HG03066 (cell line): Measurements from ENCODE around the gene CYP2J2.
"Not testable (repeated sequence)": the region's sequence is repeated elsewhere in the genome, so short reads cannot be mapped to it uniquely, and the experiment has no call there.

Source experiments
- ATAC-seq: cut with Tn5 transposase; IDR thresholded peaks from one replicate; pipeline ENCODE4 v1.9.1; 2021; ENCODE audit warnings: low read depth; ENCODE audit not compliant: unreplicated experiment

CYP2J2 gene

DNA sequence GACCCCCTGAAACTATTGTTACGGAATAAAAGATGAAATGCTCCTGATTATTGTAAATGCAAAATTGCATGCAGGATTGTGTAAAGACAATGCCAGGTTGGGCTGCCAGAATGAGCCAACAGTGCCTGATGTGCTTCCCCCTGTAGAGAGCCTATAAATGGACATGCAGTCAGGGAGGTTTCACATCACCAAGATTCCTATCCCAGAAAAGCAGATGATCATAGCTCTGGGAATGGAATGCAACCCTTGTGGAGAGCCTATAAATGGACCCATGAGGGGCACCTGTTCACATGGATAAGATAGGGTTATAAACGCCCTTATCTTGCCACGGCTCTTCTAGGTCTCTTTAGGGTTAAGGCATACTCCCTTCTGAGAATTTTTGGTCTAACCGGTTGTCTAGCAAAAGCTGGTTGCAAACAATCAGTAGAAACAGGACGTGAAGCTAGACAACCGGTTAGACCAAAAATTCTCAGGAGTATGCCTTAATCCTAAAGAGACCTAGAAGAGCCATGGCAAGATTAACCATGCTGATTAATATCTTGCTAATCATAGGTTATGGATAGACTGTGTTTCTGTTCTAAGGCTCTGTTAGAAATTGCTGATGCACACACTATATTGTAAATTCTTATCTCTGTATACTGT is 5.2 kb downstream of the CYP2J2 start:
- ATAC-seq: not testable (repeated sequence)

DNA sequence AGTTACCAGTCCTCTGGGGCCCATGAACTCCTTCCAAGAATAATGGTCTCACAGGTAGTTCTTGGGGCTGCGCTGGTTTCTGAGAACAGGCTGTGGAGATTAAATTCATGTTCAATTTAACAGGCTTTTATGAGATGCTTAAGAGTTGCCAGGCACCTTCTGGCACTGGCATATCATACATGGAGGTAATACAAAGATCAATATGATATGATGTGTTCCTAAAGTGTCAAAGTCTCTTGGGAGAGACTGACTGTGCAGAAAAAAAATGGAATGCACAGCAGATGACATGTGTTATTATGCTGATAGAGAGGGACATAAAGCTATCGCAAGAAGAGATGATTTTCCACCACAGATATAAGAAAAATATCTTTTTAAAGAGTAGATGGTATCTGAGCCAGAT is 6.8 kb downstream of the CYP2J2 start:
- ATAC-seq: no peak

DNA sequence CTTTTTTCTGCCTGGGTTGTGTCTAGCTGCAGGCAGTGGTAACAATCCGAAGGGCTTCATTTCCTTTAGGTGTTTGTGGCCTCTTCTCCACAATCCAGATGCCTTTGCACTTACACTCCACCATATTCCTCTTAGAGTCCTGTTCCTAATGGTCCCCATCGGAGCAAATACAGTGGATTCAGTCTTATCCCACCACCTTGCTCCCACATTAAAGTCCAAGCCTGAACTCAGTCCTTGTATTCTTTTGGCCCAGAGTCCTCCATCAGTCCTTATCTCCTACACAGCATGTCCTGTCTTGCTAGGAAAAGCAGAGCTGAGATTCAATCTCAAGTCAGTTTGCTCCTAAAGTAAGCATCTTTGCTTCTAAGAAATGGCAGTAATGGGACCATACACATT is 8.8 kb downstream of the CYP2J2 start:
- ATAC-seq: no peak

DNA sequence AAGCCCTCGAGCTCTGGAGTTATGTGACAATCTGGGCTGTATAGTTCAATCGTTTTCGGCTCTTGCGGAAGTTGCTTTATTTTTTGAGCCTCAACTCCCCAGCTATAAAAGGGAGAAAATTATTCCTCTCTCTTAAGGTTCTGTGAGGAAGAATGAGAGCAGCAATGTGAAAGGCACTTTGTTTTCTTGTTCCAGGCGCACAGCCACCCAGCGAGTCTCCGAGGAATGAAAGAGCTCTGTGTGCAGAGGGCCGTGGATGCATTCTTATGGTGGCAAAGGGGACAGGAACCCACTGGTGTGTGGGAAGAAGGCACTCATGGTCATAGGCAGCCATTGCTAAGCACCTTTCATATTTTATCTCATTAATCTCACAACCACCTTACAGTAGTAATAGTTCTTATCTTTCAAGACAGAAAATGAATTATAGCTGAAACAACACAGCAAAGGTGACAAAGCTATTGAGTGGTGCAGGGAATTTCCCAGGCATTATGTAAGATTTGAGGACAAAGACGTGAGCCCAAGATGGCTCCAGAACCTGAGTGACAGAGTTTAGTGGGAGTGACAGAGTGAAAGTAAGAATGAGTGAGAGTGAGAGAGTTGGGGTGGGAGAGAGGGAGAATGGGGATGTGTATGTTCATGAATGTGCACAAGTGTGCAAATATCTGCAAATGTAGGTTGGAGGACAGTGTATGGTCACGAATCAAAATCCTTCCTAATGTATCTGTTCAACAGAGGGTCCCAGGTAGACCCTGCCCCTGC is 9.4 kb downstream of the CYP2J2 start:
- ATAC-seq: no peak

DNA sequence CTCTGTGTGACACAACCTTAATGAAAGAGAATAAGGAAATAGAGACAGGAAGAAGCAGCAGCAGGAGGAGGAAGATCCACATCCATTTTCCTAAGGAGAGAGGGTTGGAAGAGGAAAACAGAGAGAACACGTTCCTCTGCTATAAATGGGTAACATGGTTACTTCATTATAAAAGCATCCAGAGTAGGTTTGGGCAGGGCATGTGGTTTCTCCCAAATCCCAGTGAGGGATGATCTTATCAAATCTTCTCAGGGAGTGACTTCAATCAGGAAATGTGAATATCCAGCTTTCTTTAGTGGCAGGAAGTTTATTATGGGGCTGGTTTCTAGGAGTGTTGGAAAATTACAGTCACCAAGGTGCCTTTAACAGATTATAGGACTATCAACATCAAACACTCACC is 11.1 kb downstream of the CYP2J2 start:
- ATAC-seq: no peak

DNA sequence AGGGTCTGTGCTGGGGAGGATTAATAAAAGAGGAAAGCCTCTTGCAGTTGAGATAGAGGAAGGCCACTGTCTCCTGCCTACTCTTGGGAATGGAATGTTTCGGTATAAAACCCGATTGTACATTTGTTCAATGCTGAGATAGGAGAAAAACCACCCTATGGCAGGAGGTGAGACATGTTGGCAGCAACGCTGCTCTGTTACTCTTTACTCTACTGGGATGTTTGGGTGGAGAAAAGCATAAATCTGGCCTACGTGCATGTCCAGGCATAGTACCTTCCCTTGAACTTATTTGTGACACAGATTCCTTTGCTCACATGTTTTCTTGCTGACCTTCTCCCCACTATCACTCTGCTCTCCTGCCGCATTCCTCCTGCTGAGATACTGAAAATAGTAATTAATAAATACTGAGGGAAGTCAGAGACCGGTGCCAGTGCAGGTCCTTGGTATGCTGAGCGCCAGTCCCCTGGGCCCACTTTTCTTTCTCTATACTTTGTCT is 11.7 kb downstream of the CYP2J2 start:
- not testable (repeated sequence) for ATAC-seq

DNA sequence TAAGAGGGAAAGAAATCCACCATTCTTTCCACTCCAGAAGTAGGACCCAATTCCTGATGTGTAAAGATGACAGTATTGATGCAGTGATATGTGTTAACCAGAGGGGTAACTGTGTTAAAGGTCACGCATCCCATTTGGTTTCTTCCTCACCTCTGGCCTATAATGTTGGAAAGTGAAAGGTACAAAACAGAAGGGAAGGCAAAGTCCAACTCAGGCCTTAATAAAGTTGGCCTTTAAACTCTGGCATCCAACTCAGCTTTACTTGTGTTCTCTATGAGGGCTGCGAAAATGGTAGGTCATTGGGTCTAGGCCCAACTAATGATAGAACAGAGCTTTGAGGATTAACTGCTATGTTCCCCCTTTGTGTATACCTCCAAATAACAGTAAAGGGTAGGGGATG is 17.9 kb downstream of the CYP2J2 start:
- ATAC-seq: no peak

DNA sequence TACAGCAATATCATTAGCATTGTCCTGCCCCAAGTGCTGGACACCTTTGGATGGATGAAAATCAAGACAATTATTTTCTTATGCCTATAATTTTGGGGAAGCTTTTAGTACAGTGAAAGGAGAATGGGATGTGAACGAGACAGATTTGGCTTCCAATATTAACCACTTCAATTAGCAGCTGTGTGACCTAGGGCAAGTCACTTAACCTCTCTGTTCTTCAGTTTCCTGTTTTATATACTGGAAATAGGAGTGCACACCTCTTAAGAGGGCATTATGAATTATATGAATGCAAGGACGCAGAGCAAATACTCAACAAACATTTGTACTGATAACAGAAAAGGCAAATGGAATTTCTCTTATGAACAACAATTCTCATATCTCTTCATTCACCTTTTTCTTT is 18.5 kb downstream of the CYP2J2 start:
- no peak for ATAC-seq

DNA sequence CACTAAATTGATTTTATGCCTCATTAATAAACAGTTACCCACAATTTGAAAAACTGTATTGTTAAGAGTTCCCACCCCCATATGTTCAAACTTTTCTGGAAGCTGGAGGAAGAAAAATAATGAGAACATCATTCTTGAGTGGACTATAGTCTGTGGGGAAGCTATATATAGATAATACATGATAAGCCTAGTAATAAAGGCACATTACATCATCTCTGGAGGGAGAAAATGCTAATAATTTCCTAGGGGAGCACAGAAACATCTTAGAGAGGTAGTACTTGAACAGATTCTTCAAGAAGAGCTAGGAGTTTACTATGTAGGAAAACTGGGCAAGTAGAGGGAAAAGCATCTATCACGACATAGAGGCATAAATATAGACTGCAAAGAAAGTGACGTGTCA is 19.6 kb downstream of the CYP2J2 start:
- ATAC-seq: no peak

DNA sequence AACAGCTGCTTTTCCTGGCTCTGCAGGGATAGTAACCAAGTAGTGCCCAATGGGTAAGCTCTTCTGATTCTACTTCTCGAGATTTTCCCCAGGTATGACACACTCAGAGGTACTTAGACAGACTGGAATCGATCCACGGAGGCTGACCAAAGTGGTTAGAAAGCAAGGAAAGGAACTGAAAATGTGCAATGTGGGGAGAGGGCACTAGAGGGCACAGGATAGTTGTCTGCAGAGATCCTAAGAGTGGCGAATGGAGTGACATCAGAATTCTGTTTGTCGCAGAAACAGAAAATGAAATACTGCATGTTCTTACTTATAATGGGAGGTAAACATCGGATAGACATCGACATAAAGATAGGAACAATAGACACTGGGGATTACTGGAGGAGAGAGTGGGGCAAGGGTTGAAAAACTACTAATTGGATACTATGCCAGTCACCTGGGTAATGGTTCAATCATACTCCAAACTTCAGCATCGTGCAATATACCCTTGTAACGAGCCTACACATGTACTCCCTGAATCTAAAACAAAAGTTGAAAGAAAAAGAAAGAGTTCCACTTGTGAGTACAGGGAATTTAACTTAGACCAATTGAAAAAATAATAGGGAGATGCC is 23.3 kb downstream of the CYP2J2 start:
- no peak for ATAC-seq

DNA sequence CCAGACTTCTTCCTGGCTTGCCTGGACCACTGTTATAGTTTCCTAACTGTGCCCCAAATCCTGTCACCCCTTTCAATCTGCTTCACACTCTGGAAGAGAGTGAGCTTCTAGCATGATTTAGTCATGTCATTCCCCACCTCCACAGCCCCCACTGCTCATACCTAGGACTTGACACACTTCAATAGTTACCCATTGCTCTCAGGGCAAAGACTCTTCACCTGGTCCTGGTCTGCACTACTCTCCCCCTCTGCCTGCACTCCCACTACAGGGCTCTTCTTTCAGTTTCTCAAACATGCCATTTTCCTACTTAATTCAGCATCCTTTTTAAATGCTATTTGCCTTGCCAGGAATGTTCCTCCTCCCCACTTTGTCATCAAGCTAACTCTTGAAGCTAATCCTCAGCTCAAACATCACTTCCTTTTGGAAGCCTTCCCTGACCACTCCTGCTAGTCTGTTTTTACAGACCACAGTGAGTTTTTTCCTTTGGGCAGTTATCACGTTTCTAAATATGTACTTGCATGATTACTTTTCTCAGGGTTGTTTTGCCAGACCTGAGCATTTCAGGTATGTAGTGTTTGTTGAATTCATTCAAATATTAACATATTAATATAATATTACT is 24.7 kb downstream of the CYP2J2 start:
- no peak for ATAC-seq

DNA sequence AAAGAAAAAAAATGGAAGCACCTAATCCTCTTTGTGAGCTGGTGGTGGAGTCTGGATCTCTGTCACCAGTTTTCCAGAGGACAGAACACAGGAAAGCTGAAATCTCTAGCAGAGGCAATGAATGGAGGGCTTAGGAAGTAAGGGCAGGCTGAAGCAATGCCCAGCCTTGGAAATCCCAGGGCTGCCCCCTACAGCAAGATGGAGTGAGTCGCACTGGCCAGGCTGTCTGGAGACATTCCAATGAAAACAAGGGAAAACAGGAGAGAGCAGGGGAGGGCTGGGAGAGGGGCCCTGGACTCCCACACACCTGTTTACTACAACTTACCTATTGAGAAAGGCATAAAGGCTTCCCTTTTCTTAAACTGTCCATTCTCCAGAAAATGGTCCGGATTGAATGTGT is 25.9 kb downstream of the CYP2J2 start:
- no peak for ATAC-seq

DNA sequence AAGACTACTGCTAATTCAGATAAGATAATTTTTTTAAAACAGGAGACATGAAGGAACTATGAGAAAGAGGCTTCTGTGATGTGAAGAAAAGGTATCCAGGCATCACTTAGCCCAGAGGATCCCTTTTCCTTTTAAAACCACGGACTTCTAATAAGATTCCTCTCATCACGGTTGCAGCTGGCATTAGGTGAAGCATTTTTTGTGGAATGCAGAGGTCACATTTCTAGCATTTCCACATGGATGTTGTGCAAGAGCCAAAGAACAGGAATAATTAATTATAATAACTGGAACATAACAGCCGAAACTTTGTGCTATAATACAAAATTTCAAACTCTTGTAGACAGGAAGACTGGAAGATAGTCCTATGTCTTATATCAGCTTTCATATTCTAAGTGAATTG is 27.6 kb downstream of the CYP2J2 start:
- ATAC-seq: no peak

DNA sequence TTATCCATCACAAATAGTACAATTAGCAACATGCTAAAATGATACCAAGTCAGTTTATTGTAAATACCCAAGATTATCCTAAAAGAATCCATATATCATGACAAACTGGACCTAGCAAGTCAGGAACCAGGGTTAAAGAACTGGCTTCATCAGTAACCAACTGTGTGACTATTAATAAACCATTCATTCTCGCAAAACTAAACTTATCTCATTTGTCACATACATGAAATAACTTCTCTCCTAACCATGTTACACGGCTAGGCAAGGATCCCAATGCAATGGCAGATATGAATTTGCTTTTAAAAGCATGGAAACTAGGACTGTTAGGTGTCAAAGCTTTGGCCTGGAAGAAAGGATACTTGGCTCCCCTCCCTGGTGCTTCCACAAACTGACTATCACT is 29.4 kb downstream of the CYP2J2 start:
- ATAC-seq: no peak

DNA sequence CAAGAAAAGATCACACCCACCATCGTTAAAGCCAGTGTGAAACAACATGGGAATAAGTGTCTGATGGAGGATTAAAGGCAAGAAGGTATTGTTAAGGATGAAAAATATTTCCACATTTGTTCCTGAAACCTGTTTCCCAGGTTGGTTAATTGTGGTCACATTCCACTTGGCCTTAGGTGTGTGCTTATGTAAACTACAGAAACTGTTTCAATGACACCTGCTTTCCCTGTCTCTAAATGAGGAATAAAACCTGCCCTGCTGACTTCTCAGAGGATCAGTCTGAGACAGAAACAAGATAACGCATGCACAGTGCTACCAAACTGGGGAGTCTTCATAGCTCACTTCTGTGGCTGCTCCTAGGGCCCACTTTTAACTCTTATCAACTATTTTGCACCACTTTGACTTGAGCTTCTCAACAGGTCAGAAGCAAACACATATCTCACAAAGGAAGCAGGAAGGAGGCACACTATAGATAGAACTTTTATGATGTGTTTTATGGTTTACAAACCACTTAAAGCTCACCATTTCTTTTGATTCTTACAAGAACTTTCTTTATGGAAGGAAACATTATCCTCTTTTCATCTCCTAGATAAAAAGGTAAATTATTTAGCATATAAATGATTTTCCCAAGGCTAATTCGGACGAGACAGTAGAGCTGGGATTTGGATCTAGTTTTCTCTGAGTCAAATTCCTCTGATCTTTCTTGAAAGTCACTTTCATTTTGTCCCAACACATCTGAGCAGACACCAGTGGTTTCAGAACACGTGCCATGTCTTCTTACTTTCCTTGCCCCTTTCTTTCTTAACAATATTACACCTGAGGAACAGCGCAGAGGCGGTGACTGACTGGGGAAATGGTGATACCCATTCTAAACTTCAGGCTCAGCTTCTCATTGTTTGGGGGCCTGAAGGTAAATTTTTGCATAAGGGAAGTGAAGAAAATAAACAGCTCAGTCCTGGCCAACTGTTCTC is 33.4 kb downstream of the CYP2J2 start:
- no peak for ATAC-seq

DNA sequence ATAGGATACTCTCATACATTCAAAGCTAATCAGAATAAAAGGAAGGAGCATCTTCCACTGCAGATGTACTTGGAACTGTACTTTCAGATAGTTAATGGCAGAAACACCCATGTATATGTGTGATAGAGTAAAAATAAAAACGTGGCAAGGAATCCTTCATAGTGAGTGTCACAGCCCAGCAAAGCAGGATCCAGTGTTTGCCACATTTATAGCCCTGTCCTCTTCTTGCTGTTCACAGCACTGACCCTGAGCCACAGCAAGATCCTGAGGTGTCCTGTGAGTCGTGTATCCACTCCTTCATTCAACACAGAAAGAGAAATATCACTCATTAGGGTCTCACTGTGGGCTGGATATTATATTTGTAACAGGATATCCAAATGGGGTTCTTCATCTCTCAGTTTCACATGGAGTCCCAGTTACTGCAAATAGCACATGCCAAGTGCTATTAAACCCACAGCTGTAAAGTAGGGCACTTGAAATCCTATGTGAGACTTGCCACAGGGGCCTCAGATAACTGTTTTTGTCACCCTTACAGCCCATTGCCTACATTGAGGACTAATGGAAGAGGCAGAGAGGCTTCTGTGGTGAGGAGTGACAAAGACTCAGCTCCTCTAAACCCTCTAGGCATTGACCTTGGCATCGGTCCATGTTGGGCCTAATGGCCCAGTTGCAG is 41.3 kb downstream of the CYP2J2 start:
- ATAC-seq: no peak

DNA sequence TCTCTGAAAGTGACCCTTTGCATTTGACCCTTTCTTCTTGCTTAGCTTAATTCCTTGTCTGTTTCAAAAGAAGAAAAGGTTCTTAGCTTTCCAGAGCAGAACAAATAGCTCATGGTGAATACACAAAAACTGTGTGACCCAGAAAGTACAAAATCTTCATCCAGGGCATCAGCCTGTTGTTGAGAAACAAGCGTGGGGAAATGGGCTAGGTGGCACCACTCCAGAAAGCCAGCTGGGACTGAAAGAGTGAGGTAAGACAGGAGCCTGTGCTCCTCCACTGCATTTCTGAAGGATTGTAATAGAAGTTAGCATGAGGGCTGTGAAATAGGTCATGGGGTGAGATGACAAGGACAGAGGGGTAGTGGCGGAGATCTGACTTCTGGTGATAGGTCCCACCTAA is 45.8 kb downstream of the CYP2J2 start:
- no peak for ATAC-seq

DNA sequence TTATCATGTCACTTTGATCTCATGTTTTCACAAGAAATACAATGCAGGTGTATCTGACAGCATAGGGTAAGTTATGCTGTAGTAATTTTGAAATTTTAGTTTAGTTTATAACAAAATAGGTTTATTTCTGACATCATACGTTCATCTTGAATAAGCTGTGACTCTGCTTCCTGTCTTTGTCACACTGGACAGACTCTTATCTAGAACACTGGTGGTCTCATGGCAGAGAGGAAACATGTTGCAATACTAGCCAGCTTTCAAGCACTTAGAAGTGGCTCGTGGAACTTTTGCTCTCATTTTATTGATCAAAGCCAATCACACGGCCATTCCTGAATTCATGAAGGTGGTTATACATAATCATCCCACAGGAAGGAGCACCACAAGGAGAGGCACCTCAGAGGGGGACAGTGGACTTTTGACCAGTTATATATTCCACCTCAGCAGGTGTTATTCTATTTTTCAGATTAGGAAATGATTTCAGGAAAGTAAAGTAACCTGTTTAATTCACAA is 46.5 kb downstream of the CYP2J2 start:
- ATAC-seq: no peak

DNA sequence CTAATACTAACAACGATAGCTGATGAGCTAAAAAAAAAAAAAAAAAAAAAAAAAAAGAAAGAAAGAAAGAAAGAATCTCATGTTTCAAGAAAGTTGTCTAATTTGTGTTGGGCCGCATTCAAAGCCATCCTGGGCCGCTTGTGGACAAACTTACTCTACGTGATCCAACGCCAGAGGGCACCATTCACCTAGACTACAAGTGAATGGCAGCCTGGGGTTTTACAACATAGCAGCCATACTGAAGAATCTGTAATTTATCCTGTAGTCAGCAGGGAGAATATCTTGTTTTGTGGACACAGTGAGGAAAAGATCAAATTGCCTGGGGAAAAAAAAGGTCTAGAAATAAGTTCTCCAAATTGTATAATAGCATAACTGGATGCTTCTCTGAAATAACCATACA is 47.0 kb downstream of the CYP2J2 start:
- ATAC-seq: no peak

DNA sequence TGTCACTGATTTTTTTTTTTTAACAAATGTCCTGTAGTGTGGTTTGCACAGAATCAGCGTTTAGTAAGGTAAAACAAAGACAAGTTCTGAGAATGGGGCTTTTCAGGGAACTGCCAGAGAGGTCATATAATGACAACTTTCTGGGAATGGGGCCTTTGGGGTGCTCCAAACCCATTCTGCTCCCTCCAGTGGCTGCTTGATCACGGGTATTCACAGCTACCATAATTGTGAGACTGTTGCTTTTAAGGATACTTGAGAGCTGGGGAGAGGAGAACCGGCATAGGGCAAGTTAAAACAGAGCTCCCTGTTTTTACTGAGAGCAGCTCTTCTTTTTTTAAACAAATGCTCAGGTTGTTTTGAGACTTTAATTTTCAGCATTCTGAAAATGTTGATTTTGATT is 48.2 kb downstream of the CYP2J2 start:
- ATAC-seq: no peak
